Mesendoderm (in vitro differentiated cells): Measurements from ENCODE around the gene IRF2. TPM values are rescaled to one million over a fixed set of nuclear protein-coding genes. Genes with fewer than 3 reads are reported as not detected.
"Not testable (repeated sequence)": the region's sequence is repeated elsewhere in the genome, so short reads cannot be mapped to it uniquely, and the experiment has no call there.

ENCODE experiments used
- DNase-seq: peaks from one replicate; pipeline ENCODE4 v3.0.0; 2013
- H2AK5ac ChIP-seq: 2 replicates; pipeline ENCODE4 v1.6.1; 2013; ENCODE audit warnings: low read length, inconsistent platforms
- H2BK120ac ChIP-seq: 2 replicates; pipeline ENCODE4 v1.6.1; 2013; ENCODE audit warnings: low read depth, mild to moderate bottlenecking, low read length, moderate library complexity, mixed read lengths
- H2BK15ac ChIP-seq: replicated peaks from 2 replicates; pipeline ENCODE4 v1.6.1; 2013; ENCODE audit warnings: low read depth, mild to moderate bottlenecking, moderate library complexity
- H2BK5ac ChIP-seq: 2 replicates; pipeline ENCODE4 v1.6.1; 2013; ENCODE audit warnings: low read length, inconsistent platforms
- H3K18ac ChIP-seq: 2 replicates; pipeline ENCODE4 v1.6.1; 2013; ENCODE audit warnings: mild to moderate bottlenecking, low read length, mixed read lengths
- H3K23ac ChIP-seq: one replicate; pipeline ENCODE4 v1.6.1; 2013; ENCODE audit warnings: low read length
- H3K27ac ChIP-seq: 2 replicates; pipeline ENCODE4 v1.5.1; 2013; ENCODE audit warnings: low read depth, mild to moderate bottlenecking, inconsistent platforms, low read length, moderate library complexity
- H3K27me3 ChIP-seq: 2 replicates; pipeline ENCODE4 v1.6.1; 2013; ENCODE audit warnings: low read length, control low read depth, mild to moderate bottlenecking, inconsistent platforms; ENCODE audit not compliant: insufficient read depth, poor library complexity
- H3K36me3 ChIP-seq: 2 replicates; pipeline ENCODE4 v1.6.1; 2013; ENCODE audit warnings: low read length, inconsistent platforms; ENCODE audit not compliant: control insufficient read depth, insufficient read depth
- H3K4ac ChIP-seq: one replicate; pipeline ENCODE4 v1.6.1; 2013; ENCODE audit warnings: low read depth, mild to moderate bottlenecking, low read length, moderate library complexity
- H3K4me1 ChIP-seq: 2 replicates; pipeline ENCODE4 v1.6.1; 2013; ENCODE audit warnings: low read depth, low read length, inconsistent platforms; ENCODE audit not compliant: control insufficient read depth
- H3K4me2 ChIP-seq: 2 replicates; pipeline ENCODE4 v1.6.1; 2013; ENCODE audit warnings: low read length
- H3K4me3 ChIP-seq: 2 replicates; pipeline ENCODE4 v1.5.1; 2013; ENCODE audit warnings: mild to moderate bottlenecking, low read length
- H3K56ac ChIP-seq: one replicate; pipeline ENCODE4 v1.6.1; 2013; ENCODE audit warnings: low read length
- H3K79me1 ChIP-seq: 2 replicates; pipeline ENCODE4 v1.6.1; 2013; ENCODE audit warnings: low read length, inconsistent platforms
- H3K79me2 ChIP-seq: 2 replicates; pipeline ENCODE4 v1.6.1; 2013; ENCODE audit warnings: mild to moderate bottlenecking, low read length; ENCODE audit not compliant: control insufficient read depth, insufficient read depth
- H3K9ac ChIP-seq: 2 replicates; pipeline ENCODE4 v1.6.1; 2013; ENCODE audit warnings: low read length, inconsistent platforms
- H4K5ac ChIP-seq: one replicate; pipeline ENCODE4 v1.6.1; 2013; ENCODE audit warnings: low read length
- H4K8ac ChIP-seq: one replicate; pipeline ENCODE4 v1.6.1; 2013; ENCODE audit warnings: low read depth, mild to moderate bottlenecking, control low read depth, low read length, moderate library complexity
- WGBS: extraction: QIAGEN DNeasy Blood & Tissue Kit; methylation state at CpG from one replicate; pipeline ENCODE4 v1.1.7; 2013; ENCODE audit warnings: low lambda C conversion rate, missing lambda C conversion rate; ENCODE audit not compliant: insufficient coverage; ENCODE audit errors: extremely low coverage; 5-methylcytosine and 5-hydroxymethylcytosine counted together
- small RNA-seq: library from polyadenylated mRNA; stranded (forward); fragments of <200 nt; extraction: miRNeasy Mini kit (QIAGEN cat#:217004); gene quantifications from one replicate; pipeline ENCODE3, GENCODE V24; 2013; ENCODE audit not compliant: insufficient read depth

Gene IRF2

DNA sequence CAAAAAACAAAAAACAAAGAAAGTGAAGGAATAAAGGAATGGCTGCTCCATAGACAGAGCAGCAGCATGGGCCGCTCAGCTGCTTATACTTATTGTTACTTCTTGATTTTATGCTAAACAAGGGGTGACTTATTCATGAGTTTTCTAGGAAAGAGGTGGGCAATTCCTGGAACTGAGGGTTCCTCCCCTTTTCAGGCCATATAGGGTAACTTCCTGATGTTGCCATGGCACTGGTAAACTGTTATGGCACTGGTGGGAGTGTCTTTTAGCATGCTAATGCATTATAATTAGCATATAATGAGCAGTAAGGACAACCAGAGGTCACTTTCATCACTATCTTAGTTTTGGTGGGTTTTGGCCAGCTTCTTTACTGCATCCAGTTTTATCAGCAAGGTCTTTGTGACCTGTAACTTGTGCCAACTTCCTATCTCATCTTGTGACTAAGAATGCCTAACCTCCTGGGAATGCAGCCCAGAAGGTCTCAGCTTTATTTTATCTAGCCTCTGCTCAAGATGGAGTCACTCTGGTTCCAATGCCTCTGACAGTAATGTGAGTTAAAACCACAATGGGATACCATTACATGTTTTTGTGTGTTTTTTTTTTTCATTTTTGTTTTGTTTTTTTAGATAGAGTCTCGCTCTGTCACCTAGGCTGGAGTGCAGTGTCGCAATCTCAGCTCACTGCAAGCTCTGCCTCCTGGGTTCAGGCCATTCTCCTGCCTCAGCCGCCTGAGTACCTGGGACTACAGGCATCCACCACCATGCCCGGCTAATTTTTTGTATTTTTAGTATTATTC, 134.8 kb downstream of the IRF2 start:
- not testable (repeated sequence) for H3K79me2 ChIP-seq, H3K79me1 ChIP-seq, H2BK5ac ChIP-seq, H2BK15ac ChIP-seq, H3K4ac ChIP-seq, H3K9ac ChIP-seq, H4K5ac ChIP-seq, H3K4me1 ChIP-seq, H3K4me3 ChIP-seq, H4K8ac ChIP-seq, H3K36me3 ChIP-seq, H3K56ac ChIP-seq, H3K23ac ChIP-seq, H2AK5ac ChIP-seq, H3K4me2 ChIP-seq, H3K27ac ChIP-seq, H3K18ac ChIP-seq, H2BK120ac ChIP-seq, H3K27me3 ChIP-seq
- WGBS, result no CpG with 5 or more reads among the region's 5 CpGs
- DNase-seq, result peak; percentile 71

DNA sequence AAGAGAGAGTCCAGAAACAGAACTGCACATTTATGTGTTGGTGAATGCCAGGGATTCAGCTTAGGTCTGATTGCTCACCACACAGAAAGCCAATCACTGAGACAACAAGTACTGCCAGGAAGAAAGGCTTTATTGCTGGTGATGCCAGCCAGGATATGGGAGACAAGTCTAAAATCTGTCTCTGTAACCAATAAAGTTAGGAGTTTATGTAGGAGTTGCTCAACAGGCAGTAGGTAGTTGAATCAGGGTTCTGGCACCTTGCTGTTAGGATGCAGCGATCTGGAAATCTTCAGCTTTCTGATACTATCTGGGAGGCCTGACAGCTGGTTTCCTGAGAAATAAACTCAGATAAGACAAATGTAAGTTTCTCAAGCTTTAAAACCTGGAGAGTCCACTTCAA, 136.4 kb downstream of the IRF2 start:
- H2BK5ac ChIP-seq, result no peak overlapping the region
- no peak overlapping the region for H3K9ac ChIP-seq
- no peak overlapping the region for H3K18ac ChIP-seq
- no peak overlapping the region for H2BK120ac ChIP-seq
- no peak overlapping the region for H3K4ac ChIP-seq
- no peaks in the 10 kb centered on the region for H3K36me3 ChIP-seq
- no peak overlapping the region for H4K5ac ChIP-seq
- H3K79me1 ChIP-seq, result no peaks in the 10 kb centered on the region
- H3K79me2 ChIP-seq, result no peaks in the 10 kb centered on the region
- no peak for DNase-seq
- H2AK5ac ChIP-seq, result no peak overlapping the region
- no peak overlapping the region for H3K27ac ChIP-seq
- H3K23ac ChIP-seq, result no peak overlapping the region
- no CpG with 5 or more reads among the region's 1 CpG for WGBS
- H3K27me3 ChIP-seq, result no peaks in the 10 kb centered on the region
- no peak overlapping the region for H3K4me3 ChIP-seq
- no peak overlapping the region for H2BK15ac ChIP-seq
- H3K4me1 ChIP-seq, result no peaks in the 10 kb centered on the region
- no peak overlapping the region for H3K4me2 ChIP-seq
- H4K8ac ChIP-seq, result no peak overlapping the region
- H3K56ac ChIP-seq, result no peak overlapping the region

Small RNA genes lying within 50 kb of the gene (small RNA-seq; reads per million reads assigned to genes)
- gene RF00152, result not detected
